ENCODE measurements around the gene UBE2S.

UBE2S gene

GRCh38 chr19:55382013-55382412, 25.6 kb downstream of the UBE2S start:
- H3K4me3 ChIP-seq (ENCODE audit: low read depth, low read length) = no peak overlapping the region
- no peak for TF ChIP-seq CTCF (IDR thresholded peaks at IDR 0.05; ENCODE audit: insufficient read depth, low read depth, low read length, missing control alignments)
- no peak for DNase-seq (ENCODE audit: low read depth)

- H3K4me3 ChIP-seq (ENCODE audit: low read depth, low read length) = no peak overlapping the region
- DNase-seq (ENCODE audit: low read depth) = no peak
- no peak for TF ChIP-seq CTCF (IDR thresholded peaks at IDR 0.05; ENCODE audit: insufficient read depth, low read depth, low read length, missing control alignments)
Measured at GRCh38 chr19:55379174-55379573, 28.4 kb downstream of the UBE2S start.

- no peak for DNase-seq (ENCODE audit: low read depth)
- TF ChIP-seq CTCF (IDR thresholded peaks at IDR 0.05; ENCODE audit: insufficient read depth, low read depth, low read length, missing control alignments) = no peak
- no peak overlapping the region for H3K4me3 ChIP-seq (ENCODE audit: low read depth, low read length)
Measured at GRCh38 chr19:55377356-55378131, 30.0 kb downstream of the UBE2S start.

GRCh38 chr19:55376241-55376933, 31.2 kb downstream of the UBE2S start, which contains the start of gene TMEM190:
Gene TMEM190 (plus strand): TSS chr19:55376826. CDS start chr19:55376854, 28 bp downstream.
- no peak for TF ChIP-seq CTCF (IDR thresholded peaks at IDR 0.05; ENCODE audit: insufficient read depth, low read depth, low read length, missing control alignments)
- no peak for DNase-seq (ENCODE audit: low read depth)
- H3K4me3 ChIP-seq (ENCODE audit: low read depth, low read length) = no peak within 1 kb of the TSS

GRCh38 chr19:55373993-55374757, 33.4 kb downstream of the UBE2S start:
- TF ChIP-seq CTCF (IDR thresholded peaks at IDR 0.05; ENCODE audit: insufficient read depth, low read depth, low read length, missing control alignments) = no peak
- no peak for DNase-seq (ENCODE audit: low read depth)
- H3K4me3 ChIP-seq (ENCODE audit: low read depth, low read length) = no peak overlapping the region

GRCh38 chr19:55373306-55373992, 34.1 kb downstream of the UBE2S start:
- DNase-seq (ENCODE audit: low read depth) = no peak
- no peak overlapping the region for H3K4me3 ChIP-seq (ENCODE audit: low read depth, low read length)
- TF ChIP-seq CTCF (IDR thresholded peaks at IDR 0.05; ENCODE audit: insufficient read depth, low read depth, low read length, missing control alignments) = no peak
